ENCODE measurements around the gene PCDHGA3. TPM values are rescaled to one million over a fixed set of nuclear protein-coding genes. Genes with fewer than 3 reads are reported as not detected.
"Not testable (repeated sequence)": the region's sequence is repeated elsewhere in the genome, so short reads cannot be mapped to it uniquely, and the experiment has no call there.

The PCDHGA3 gene
- polyA plus RNA-seq, 3 donors: 3.4 to 4.5 (median 3.8) TPM

- no peak for DNase-seq
These were observed 856 bp upstream of the PCDHGA3 start for GRCh38 chr5:141342773-141343172.

GRCh38 chr5:141343953-141344463, 379 bp downstream of the PCDHGA3 start:
- DNase-seq: no peak

- DNase-seq: no peak
These were observed 1.7 kb downstream of the PCDHGA3 start for GRCh38 chr5:141345327-141345726.

GRCh38 chr5:141346017-141346416, 2.4 kb downstream of the PCDHGA3 start:
- not testable (repeated sequence) for DNase-seq

GRCh38 chr5:141349917-141350619, 6.4 kb downstream of the PCDHGA3 start, which contains the start of gene PCDHGB1:
Gene PCDHGB1 (plus strand): TSS chr5:141350099. CDS start chr5:141350261, 162 bp downstream.
- DNase-seq: no peak

- DNase-seq: no peak
These were observed 8.0 kb downstream of the PCDHGA3 start for GRCh38 chr5:141351591-141351990.

- DNase-seq: no peak
These were observed 11.4 kb downstream of the PCDHGA3 start, which contains the start of gene PCDHGA4 for GRCh38 chr5:141354900-141355469. Gene PCDHGA4 (plus strand): TSS chr5:141355021. CDS start chr5:141355108, 87 bp downstream.

- no peak for DNase-seq
These were observed 12.0 kb downstream of the PCDHGA3 start for GRCh38 chr5:141355641-141356040.

- no peak for DNase-seq
These were observed 12.5 kb downstream of the PCDHGA3 start for GRCh38 chr5:141356133-141356532.

GRCh38 chr5:141356950-141357349, 13.3 kb downstream of the PCDHGA3 start:
- DNase-seq: no peak

- no peak for DNase-seq
These were observed 16.3 kb downstream of the PCDHGA3 start, which contains the start of gene PCDHGB2 for GRCh38 chr5:141359790-141360426. Gene PCDHGB2 (plus strand): TSS chr5:141359994. CDS start chr5:141360136, 142 bp downstream.

- no peak for DNase-seq
These were observed 17.1 kb downstream of the PCDHGA3 start for GRCh38 chr5:141360685-141361084.

GRCh38 chr5:141362719-141363118, 19.1 kb downstream of the PCDHGA3 start:
- no peak for DNase-seq

- DNase-seq: no peak
These were observed 20.5 kb downstream of the PCDHGA3 start, which contains the start of gene PCDHGA5 for GRCh38 chr5:141363952-141364660. Gene PCDHGA5 (plus strand): TSS chr5:141364162. CDS start chr5:141364331, 169 bp downstream.

GRCh38 chr5:141366016-141366896, 22.6 kb downstream of the PCDHGA3 start:
- no peak for DNase-seq

- no peak for DNase-seq
These were observed 26.6 kb downstream of the PCDHGA3 start, which contains the start of gene PCDHGB3 for GRCh38 chr5:141369994-141370848. Gene PCDHGB3 (plus strand): TSS chr5:141370242. CDS start chr5:141370395, 153 bp downstream.

GRCh38 chr5:141371572-141372475, 28.2 kb downstream of the PCDHGA3 start:
- no peak for DNase-seq

GRCh38 chr5:141373673-141374317, 30.2 kb downstream of the PCDHGA3 start, which contains the start of gene PCDHGA6:
Gene PCDHGA6 (plus strand): TSS chr5:141373891. CDS start chr5:141374084, 193 bp downstream.
- no peak for DNase-seq

All from renal pelvis (tissue), 4 donors.